ENCODE results near the gene WASF2. TPM values are rescaled to one million over a fixed set of nuclear protein-coding genes. Genes with fewer than 3 reads are reported as not detected.

The WASF2 gene
- total RNA-seq, 6 experiments from 2014 or later: 18.4 to 38.1 (median 26.5) TPM

DNA sequence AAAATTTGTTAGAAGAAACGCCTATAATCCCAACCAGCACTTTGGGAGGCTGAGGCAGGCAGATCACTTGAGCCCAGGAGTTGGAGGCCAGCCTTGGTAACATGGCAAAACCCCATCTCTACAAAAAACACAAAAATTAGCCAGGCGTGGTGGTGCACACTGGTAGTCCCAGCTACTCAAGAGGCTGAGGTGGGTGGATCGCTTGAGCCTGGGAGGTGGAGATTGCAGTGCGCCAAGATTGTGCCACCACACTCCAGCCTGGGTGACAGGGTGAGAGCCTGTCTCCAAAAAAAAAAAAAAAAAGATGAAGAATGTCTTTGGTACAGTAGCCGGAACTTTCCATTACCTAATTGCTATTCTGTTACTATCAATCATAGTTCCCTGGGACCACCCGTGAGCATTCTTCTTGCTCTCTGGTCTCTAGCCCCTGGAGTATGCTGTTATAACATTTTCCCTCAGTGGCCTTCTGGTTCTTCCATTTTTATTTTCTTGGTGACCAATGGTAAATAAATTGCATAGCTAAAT is 43.4 kb downstream of the WASF2 start:
- Histone ChIP-seq H3K27me3 (no peaks in the 10 kb centered on the region), H3K4me1 (peaks cover 0 to 2% (median 0%) of the 10 kb centered on the region in 4 donors), H3K27ac (no peak overlapping the region), H3K9me3 (no peaks in the 10 kb centered on the region), H3K36me3 (no peaks in the 10 kb centered on the region), H3K4me3 (no peak overlapping the region)
- DNase-seq (no peak), ATAC-seq (no peak)
- WGBS (ENCODE audit: insufficient coverage, low coverage, low lambda C conversion rate, missing lambda C conversion rate): 92% methylated on average over 6 of the region's 6 CpGs
- intact Hi-C loops (cut with DNase I): no loop called here
- TF ChIP-seq, protein P1, sequence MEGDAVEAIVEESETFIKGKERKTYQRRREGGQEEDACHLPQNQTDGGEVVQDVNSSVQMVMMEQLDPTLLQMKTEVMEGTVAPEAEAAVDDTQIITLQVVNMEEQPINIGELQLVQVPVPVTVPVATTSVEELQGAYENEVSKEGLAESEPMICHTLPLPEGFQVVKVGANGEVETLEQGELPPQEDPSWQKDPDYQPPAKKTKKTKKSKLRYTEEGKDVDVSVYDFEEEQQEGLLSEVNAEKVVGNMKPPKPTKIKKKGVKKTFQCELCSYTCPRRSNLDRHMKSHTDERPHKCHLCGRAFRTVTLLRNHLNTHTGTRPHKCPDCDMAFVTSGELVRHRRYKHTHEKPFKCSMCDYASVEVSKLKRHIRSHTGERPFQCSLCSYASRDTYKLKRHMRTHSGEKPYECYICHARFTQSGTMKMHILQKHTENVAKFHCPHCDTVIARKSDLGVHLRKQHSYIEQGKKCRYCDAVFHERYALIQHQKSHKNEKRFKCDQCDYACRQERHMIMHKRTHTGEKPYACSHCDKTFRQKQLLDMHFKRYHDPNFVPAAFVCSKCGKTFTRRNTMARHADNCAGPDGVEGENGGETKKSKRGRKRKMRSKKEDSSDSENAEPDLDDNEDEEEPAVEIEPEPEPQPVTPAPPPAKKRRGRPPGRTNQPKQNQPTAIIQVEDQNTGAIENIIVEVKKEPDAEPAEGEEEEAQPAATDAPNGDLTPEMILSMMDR (IDR thresholded peaks at IDR 0.05): no peak
- TF ChIP-seq POLR2A (IDR thresholded peaks at IDR 0.05): no peak

DNA sequence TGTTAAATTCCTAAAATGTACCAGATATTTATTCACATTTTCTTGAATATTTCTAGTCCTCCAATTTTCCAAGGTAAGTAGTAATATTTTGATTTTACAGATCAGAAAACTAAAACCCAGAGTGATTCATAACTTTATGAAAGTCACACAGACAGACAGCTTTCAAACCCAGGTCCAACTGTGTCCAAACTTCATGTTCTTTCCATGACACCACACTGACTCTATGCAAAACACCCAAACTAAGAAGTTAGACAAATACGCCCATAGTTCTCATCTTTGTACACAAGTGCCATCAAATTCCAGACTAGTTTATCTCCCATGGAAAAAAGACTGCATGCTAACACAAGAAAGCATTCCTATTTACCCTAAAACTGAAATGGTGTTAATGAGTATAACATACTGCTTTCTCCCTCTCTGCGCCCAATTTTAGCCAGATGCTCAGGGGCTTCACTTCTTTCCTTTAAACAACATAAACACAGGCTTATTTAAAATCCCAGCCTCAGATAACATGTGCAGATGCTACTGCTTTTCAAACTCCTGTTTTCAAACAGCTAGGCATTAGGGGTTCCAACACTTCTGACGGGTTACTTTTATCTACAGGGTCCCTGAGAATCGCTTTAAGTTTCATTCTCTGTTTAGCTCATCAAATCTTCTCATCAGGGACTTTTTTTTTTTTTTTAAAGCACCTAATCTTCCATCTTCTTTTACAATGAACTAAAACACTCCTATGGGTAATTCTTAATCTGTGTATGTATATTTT is 44.6 kb downstream of the WASF2 start:
- WGBS (ENCODE audit: insufficient coverage, low coverage, low lambda C conversion rate, missing lambda C conversion rate): 56% methylated on average over 3 of the region's 4 CpGs
- intact Hi-C loops (cut with DNase I): no loop called here
- ATAC-seq: no peak

DNA sequence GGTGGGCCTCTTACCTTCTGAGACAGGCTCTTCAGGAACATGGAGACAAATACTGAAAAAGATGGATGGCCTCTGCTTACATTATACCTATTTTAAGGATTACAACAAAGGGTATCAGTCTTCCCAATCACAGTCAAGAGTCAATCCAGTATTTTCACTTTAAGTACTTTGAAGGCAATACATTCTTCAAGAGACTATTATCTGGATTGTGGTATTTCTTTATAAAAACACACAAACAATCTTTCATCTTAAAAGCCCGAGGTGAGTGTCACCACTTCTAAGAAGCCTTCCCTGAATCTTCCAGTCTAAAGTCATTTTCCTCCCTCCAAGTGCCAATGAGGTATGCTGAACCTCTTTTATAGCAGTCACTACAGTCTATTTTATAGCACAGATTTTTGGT is 45.3 kb downstream of the WASF2 start:
- DNase-seq (no peak), ATAC-seq (no peak)
- H3K4me3 ChIP-seq: no peak overlapping the region
- 53% methylated on average over 1 of the region's 1 CpG for WGBS (ENCODE audit: insufficient coverage, low coverage, low lambda C conversion rate, missing lambda C conversion rate)
- H3K9me3 ChIP-seq: no peaks in the 10 kb centered on the region
- TF ChIP-seq POLR2A (IDR thresholded peaks at IDR 0.05): no peak
- TF ChIP-seq, protein P1 (IDR thresholded peaks at IDR 0.05): no peak
- intact Hi-C loops (cut with DNase I): no loop called here
- H3K27ac ChIP-seq: no peak overlapping the region
- H3K4me1 ChIP-seq: no peaks in the 10 kb centered on the region
- no peaks in the 10 kb centered on the region for H3K27me3 ChIP-seq
- no peaks in the 10 kb centered on the region for H3K36me3 ChIP-seq

More for the DNA sequence above, 44.6 kb downstream of the WASF2 start:
- no peaks in the 10 kb centered on the region for H3K36me3 ChIP-seq
- DNase-seq: no peak
- TF ChIP-seq POLR2A (IDR thresholded peaks at IDR 0.05): no peak
- TF ChIP-seq, protein P1 (IDR thresholded peaks at IDR 0.05): no peak
- H3K27ac ChIP-seq: no peak overlapping the region
- H3K27me3 ChIP-seq: no peaks in the 10 kb centered on the region
- no peaks in the 10 kb centered on the region for H3K4me1 ChIP-seq
- no peaks in the 10 kb centered on the region for H3K9me3 ChIP-seq
- H3K4me3 ChIP-seq: no peak overlapping the region

DNA sequence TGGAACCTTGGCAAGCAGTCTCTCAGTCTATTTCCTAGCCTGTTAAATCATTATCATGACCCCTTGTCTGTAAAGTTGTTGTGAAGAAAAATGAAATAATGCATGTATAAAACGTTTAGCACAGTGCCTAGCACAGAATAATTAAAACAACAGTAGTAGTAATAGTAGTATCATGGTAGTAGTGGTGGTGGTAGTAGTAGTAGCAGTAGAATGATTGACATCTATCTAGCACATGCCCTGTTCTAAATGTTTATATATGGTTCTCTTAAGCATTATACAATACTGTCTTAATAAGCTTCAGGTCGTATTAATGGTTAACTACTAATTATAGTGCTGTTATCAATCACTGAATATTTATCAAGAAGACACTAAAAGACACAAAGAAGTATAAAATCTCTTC is 50.8 kb downstream of the WASF2 start:
- 36% methylated on average over 2 of the region's 2 CpGs for WGBS (ENCODE audit: insufficient coverage, low coverage, low lambda C conversion rate, missing lambda C conversion rate)
- no peaks in the 10 kb centered on the region for H3K36me3 ChIP-seq
- no peak overlapping the region for H3K4me3 ChIP-seq
- intact Hi-C loops (cut with DNase I): no loop called here
- no peaks in the 10 kb centered on the region for H3K9me3 ChIP-seq
- no peak for TF ChIP-seq POLR2A (IDR thresholded peaks at IDR 0.05)
- TF ChIP-seq, protein P1 (IDR thresholded peaks at IDR 0.05): no peak
- no peak overlapping the region for H3K27ac ChIP-seq
- DNase-seq (no peak), ATAC-seq (no peak)
- H3K27me3 ChIP-seq: no peaks in the 10 kb centered on the region
- H3K4me1 ChIP-seq: peaks cover 0 to 14% (median 6%) of the 10 kb centered on the region in 4 donors

Data from right lobe of liver (tissue), 6 donors.